ENCODE data around the gene GNG12. TPM values are rescaled to one million over a fixed set of nuclear protein-coding genes. Genes with fewer than 3 reads are reported as not detected.
"Not testable (repeated sequence)": the region's sequence is repeated elsewhere in the genome, so short reads cannot be mapped to it uniquely, and the experiment has no call there.

The GNG12 gene
- total RNA-seq, 1 experiment from 2014 or later, result 102 TPM

DNA sequence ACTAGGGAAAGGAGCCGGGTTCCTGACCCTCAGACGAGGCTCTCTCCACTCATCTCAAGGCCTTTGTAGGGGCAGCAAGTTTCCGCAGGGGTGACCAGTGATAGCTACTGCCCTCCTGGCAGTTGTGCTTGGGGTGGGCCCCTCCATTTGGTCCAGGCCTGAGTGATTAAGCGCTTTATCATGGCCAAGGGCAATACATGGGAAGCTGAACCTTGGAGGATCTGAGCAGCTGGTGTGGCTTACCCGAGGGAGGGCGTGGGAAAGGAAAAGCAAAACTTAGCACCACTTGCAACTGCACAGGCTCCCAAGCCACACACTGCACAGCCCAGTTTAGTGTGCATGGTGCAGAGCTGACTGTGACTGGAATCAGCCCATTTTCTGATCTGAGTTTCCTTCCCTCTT, 100.5 kb downstream of the GNG12 start:
- Histone ChIP-seq H3K79me2 (ENCODE audit: low read depth) (no peaks in the 10 kb centered on the region), H4K20me1 (ENCODE audit: insufficient read depth) (no peaks in the 10 kb centered on the region), H2AFZ (no peak overlapping the region), H3K27ac (no peak overlapping the region), H3K4me2 (no peak overlapping the region), H3K9me3 (ENCODE audit: insufficient read depth, low read depth) (no peaks in the 10 kb centered on the region), H3K36me3 (ENCODE audit: low read depth) (no peaks in the 10 kb centered on the region), H3K9me2 (ENCODE audit: insufficient read depth) (no peaks in the 10 kb centered on the region), H3K27me3 (ENCODE audit: insufficient read depth, low read depth) (no peaks in the 10 kb centered on the region), H3K4me3 (no peak overlapping the region), H3K4me1 (replicated peaks; ENCODE audit: insufficient read depth) (peaks cover 9% of the 10 kb centered on the region), H3F3A (ENCODE audit: insufficient read depth, low read depth) (no peaks in the 10 kb centered on the region; the same call in 1 of the 2 replicates)
- intact Hi-C loops (cut with micrococcal nuclease; ENCODE audit: unreplicated experiment), result no loop called here
- no TSS peak for BruUV-seq (replicated peaks)
- DNase-seq, result no peak
- TF ChIP-seq, protein P1, sequence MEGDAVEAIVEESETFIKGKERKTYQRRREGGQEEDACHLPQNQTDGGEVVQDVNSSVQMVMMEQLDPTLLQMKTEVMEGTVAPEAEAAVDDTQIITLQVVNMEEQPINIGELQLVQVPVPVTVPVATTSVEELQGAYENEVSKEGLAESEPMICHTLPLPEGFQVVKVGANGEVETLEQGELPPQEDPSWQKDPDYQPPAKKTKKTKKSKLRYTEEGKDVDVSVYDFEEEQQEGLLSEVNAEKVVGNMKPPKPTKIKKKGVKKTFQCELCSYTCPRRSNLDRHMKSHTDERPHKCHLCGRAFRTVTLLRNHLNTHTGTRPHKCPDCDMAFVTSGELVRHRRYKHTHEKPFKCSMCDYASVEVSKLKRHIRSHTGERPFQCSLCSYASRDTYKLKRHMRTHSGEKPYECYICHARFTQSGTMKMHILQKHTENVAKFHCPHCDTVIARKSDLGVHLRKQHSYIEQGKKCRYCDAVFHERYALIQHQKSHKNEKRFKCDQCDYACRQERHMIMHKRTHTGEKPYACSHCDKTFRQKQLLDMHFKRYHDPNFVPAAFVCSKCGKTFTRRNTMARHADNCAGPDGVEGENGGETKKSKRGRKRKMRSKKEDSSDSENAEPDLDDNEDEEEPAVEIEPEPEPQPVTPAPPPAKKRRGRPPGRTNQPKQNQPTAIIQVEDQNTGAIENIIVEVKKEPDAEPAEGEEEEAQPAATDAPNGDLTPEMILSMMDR (conservative IDR thresholded peaks at IDR 0.05), result no peak
- POLR2A ChIA-PET (ENCODE audit: unreplicated experiment), result no interaction called here
- CTCF ChIA-PET, result no interaction called here

DNA sequence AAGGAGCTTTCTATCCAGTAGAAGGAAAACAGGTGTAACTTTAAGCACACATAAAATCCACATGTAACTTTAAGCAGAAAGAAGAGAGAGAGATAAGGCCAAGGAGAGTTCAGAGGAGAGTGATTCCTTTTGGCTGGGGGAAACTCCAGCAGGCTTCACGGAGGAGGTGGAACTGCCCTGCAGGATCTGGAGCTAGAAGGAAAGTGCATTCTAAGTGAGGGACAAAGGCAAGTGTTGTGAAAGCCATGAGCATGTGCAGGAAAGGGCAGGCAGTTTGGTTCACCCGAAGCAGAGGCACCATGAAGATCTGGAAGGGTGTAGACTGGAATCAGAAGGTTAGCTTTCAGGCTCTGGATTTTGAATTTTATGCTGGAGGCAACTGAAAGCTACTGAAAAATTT, 101.9 kb downstream of the GNG12 start:
- no peak for TF ChIP-seq EZH2 (IDR thresholded peaks at IDR 0.05; ENCODE audit: low read depth)
- TF ChIP-seq, protein P1 (conservative IDR thresholded peaks at IDR 0.05), result no peak

GRCh38 chr1:67730312-67730711, 103.0 kb downstream of the GNG12 start:
- H3K9me2 ChIP-seq (ENCODE audit: insufficient read depth); H2AFZ ChIP-seq; H3K9me3 ChIP-seq (ENCODE audit: insufficient read depth, low read depth); H3K4me3 ChIP-seq; H4K20me1 ChIP-seq (ENCODE audit: insufficient read depth); H3K27me3 ChIP-seq (ENCODE audit: insufficient read depth, low read depth); intact Hi-C loops (cut with micrococcal nuclease; ENCODE audit: unreplicated experiment); H3K27ac ChIP-seq; H3F3A ChIP-seq (ENCODE audit: insufficient read depth, low read depth); H3K4me2 ChIP-seq; DNase-seq; H3K79me2 ChIP-seq (ENCODE audit: low read depth); BruUV-seq (replicated peaks); H3K36me3 ChIP-seq (ENCODE audit: low read depth); H3K4me1 ChIP-seq (replicated peaks; ENCODE audit: insufficient read depth): not testable (repeated sequence)
- CTCF ChIA-PET, result interaction anchor here (1.1 kb wide), 1 partner anchor 12 kb away, joined by 4 read pairs; no protein-coding TSS in a partner anchor
- POLR2A ChIA-PET (ENCODE audit: unreplicated experiment), result interaction anchor here (0.5 kb wide), 1 partner anchor 64 kb away, joined by 3 read pairs; no protein-coding TSS in a partner anchor

More for the DNA sequence above, 101.9 kb downstream of the GNG12 start:
- ChIA-PET POLR2A (ENCODE audit: unreplicated experiment) (interaction anchor here (0.6 to 0.7 kb wide), 3 partner anchors 15 to 45 kb away, joined by 3 to 16 read pairs (median 6); no protein-coding TSS in a partner anchor), CTCF (no interaction called here)
- Histone ChIP-seq H3K36me3 (ENCODE audit: low read depth) (peaks cover 4% of the 10 kb centered on the region; the same call in 1 of the 2 replicates), H3K79me2 (ENCODE audit: low read depth) (no peaks in the 10 kb centered on the region), H3K4me3 (no peak overlapping the region), H2AFZ (no peak overlapping the region), H3K9me2 (ENCODE audit: insufficient read depth) (no peaks in the 10 kb centered on the region), H3K4me1 (replicated peaks; ENCODE audit: insufficient read depth) (peaks cover 10% of the 10 kb centered on the region), H3K4me2 (no peak overlapping the region), H3K9me3 (ENCODE audit: insufficient read depth, low read depth) (peaks cover 6% of the 10 kb centered on the region; the same call in 1 of the 2 replicates), H3K27me3 (ENCODE audit: insufficient read depth, low read depth) (no peaks in the 10 kb centered on the region), H3F3A (ENCODE audit: insufficient read depth, low read depth) (no peaks in the 10 kb centered on the region; the same call in 1 of the 2 replicates), H3K27ac (no peak overlapping the region), H4K20me1 (ENCODE audit: insufficient read depth) (no peaks in the 10 kb centered on the region)
- intact Hi-C loops (cut with micrococcal nuclease; ENCODE audit: unreplicated experiment), result no loop called here
- no TSS peak for BruUV-seq (replicated peaks)
- DNase-seq, result peak in 1 of 2 experiments; percentile 25

DNA sequence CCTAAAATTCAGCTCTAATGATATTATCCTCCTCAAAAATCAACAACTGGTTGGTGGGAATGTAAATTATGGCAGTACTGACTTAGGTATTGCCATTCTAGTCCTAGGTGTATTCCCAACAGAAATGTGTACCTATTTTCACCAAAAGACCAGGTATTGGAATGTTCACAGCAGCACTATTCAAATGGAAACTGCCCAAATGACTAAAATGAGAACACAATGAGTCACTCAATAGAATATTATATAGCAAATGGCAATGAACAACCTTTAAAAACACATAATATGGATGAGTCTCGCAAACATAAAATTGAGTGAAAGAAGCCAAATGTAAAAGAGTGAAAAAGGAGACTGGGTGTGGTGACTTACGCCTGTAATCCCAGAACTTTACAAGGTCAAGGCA, 103.4 kb downstream of the GNG12 start:
- POLR2A ChIA-PET (ENCODE audit: unreplicated experiment), result no interaction called here

More for the DNA sequence above, 103.4 kb downstream of the GNG12 start:
- peaks cover 12% of the 10 kb centered on the region for H3K4me1 ChIP-seq (replicated peaks; ENCODE audit: insufficient read depth)
- no TSS peak for BruUV-seq (replicated peaks)
- H3F3A ChIP-seq (ENCODE audit: insufficient read depth, low read depth), result no peaks in the 10 kb centered on the region
- no peaks in the 10 kb centered on the region for H4K20me1 ChIP-seq (ENCODE audit: insufficient read depth)
- peaks cover 4% of the 10 kb centered on the region; the same call in 1 of the 2 replicates for H3K36me3 ChIP-seq (ENCODE audit: low read depth)
- CTCF ChIA-PET, result interaction anchor here (1.1 kb wide), 1 partner anchor 13 kb away, joined by 4 read pairs; no protein-coding TSS in a partner anchor
- H3K9me2 ChIP-seq (ENCODE audit: insufficient read depth), result no peaks in the 10 kb centered on the region
- peaks cover 6% of the 10 kb centered on the region; the same call in 1 of the 2 replicates for H3K9me3 ChIP-seq (ENCODE audit: insufficient read depth, low read depth)
- no peaks in the 10 kb centered on the region for H3K79me2 ChIP-seq (ENCODE audit: low read depth)
- no peak overlapping the region for H3K4me3 ChIP-seq
- TF ChIP-seq, protein P1 (conservative IDR thresholded peaks at IDR 0.05), result no peak
- TF ChIP-seq EZH2 (IDR thresholded peaks at IDR 0.05; ENCODE audit: low read depth), result no peak
- H3K27me3 ChIP-seq (ENCODE audit: insufficient read depth, low read depth), result no peaks in the 10 kb centered on the region
- H2AFZ ChIP-seq, result no peak overlapping the region
- intact Hi-C loops (cut with micrococcal nuclease; ENCODE audit: unreplicated experiment), result no loop called here
- H3K4me2 ChIP-seq, result no peak overlapping the region
- H3K27ac ChIP-seq, result no peak overlapping the region
- DNase-seq, result peak in 1 of 2 experiments; percentile 34

All from PC-9 (cell line).